ENCODE results near the gene FOXRED2.

FOXRED2 gene

DNA sequence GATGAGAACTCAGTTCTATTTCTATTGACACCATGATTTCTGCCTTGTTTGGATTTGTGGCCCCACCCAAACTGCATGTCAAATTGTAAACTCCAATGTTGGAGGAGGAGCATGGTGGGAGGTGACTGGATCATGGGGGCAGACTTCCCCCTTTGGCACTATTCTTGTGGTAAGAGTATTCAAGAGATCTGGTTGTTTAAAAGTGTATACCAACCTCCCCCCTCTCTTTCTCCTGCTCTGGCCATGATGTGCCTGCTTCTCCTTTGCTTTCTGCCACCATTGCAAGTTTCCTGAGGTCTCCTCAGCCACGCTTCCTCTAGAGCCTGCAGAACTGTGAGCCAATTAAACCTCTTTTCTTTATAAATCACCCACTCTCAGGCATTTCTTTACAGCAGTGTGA, 7.9 kb upstream of the FOXRED2 start:
- no peak for DNase-seq (ENCODE audit: low read depth)

DNA sequence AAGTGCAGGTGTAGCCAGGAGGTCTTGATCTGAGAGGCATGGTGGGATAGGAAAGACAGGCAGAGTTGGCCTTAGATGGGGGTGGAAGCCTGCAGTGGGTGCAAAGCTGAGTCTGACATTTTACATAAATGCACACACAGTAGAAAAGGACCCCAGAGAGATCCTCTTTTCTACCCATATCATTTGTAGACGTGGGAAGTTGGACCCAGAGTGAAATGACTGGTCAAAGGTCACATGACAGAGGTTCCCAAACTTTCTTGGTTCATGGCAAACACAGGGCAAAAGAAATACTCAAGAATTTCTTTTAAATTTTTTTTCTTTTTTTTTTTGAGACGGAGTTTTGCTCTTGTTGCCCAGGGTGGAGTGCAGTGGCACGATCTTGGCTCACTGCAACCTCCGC, 6.2 kb upstream of the FOXRED2 start:
- no peak for DNase-seq (ENCODE audit: low read depth)

DNA sequence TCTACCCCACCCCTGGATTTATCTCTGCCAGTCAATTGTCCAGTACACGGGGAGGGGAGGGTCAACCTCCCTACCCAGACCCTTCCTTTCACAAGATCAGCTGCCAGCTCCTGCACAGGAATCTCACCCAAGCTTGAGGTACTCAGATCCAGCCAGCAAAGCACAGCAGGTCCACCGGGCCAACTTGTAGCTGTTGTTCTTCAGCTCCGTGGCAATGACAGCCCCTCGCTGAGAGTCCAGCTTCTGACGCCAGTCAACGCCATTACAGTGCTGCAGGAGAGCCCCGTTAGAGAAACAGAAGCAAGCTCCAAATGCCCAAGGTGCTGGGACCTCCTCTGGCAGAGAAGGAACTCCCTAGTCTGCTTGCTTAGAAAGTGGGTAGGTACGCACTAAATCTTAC, 5.5 kb upstream of the FOXRED2 start:
- DNase-seq (ENCODE audit: low read depth), result no peak

DNA sequence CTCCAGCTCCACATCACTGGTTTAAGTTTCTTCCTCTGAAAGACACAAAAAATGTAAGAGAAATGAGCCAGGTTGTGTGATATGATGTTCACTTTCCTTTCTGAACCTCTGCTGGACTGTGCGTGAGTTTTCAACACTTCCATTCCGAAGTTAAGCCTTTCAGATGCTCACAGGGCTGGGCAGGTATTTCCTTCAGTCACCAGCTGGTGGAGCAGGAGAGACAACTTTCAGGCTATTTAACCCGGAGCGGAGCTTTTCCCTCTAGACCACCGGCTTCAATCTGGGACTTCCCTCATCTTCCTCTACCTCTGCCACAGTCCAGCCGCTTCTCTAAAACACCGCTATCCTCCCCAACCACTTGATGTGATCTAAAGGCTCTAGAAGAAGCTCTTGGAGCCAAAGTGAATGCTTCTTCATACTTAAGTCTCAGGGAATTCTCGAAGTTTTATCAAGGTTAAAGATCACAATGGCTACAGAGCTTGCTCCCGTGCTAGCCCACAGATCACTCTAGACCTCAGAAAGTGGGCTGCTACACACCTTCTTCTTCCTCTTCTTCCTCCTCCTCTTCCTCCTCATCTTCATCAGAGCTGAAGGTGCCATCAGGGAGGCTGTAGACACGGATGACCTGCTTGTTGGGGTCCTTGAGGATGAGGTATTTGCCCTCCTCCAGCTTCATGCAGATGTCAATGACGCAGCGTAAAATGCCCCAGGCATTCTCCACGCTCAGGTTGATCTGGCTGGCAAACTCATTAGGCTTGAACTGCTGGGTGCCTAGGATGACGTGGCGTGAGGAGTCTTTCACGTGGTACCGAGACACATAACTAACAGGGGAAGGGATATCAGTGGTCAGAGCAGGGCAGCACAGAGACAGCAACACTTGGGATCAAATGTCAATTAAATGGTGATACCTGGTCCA, 4.4 kb upstream of the FOXRED2 start:
- DNase-seq (ENCODE audit: low read depth), result peak; percentile 13

DNA sequence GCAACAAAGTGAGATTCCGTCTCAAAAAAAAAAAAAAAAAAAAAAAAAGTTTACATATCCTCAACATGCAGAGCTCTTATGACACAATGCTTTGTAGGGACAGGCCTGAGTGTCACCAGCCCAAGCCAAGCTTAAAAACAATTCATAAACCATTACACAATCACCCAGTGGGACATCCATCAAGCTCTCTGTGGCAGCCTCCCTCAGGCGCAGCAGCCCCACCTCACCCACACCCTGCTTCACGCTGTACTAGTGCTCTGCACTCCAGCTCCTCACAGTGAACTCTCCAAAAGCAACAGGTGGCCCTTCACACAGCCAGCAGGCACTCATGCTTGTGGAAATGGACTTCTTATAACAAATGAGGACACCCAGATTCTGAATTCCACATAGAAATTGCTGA, 3.5 kb upstream of the FOXRED2 start:
- DNase-seq (ENCODE audit: low read depth), result no peak

DNA sequence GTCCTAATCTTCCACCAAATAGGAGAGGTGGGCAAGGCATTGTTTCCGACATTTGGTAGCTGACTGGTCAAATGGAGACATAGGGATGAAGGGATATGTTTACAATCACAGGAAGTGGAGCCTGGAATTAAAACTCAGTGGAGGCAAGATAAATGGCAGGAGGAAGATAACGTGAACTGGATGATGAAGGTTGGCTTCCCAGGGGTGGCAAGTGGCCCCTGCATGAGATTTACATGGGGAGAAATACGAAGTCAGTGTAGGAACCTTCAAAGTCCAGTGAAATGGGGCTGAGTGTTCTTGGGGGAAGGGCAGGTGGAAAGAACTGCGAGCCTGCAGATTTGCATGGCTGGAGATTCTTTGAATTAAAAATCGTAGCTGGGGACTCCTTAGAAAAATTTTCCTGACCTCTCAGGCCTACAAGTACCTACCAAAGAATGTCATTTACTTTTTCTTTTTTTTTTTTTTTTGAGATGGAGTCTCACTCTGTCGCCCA, 724 bp upstream of the FOXRED2 start:
- DNase-seq (ENCODE audit: low read depth), result no peak

DNA sequence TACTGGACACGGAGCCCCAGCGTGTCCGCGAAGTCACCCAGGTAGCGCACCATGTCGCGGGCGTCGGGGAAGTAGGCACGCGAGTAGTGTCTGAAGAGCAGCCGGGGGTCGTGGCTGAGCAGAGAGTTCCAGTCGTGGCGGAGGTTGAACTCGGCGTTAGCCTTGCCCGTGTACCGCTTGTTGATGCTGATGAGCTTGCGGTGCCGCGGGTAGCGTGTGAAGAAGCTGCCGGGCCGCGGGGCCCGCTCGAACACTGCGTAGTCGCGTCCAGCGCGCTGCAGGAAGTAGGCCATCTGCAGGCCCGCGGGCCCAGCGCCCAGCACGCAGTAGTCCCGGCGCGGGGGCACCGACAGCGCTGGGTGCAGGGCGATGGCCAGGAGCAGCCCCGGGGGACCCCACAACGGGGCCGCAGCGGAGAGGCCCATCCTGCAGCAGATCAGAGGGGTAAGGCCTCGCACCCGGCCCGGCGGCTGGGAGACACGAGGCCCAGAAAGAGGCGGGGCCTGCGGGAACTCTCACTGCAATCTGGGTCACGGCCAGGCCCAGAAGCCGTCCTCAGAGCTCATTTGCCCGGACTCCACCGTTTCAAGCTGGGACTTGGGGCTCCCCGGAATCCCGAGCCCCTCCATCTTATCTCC, 723 bp downstream of the FOXRED2 start:
- DNase-seq (ENCODE audit: low read depth), result no peak

DNA sequence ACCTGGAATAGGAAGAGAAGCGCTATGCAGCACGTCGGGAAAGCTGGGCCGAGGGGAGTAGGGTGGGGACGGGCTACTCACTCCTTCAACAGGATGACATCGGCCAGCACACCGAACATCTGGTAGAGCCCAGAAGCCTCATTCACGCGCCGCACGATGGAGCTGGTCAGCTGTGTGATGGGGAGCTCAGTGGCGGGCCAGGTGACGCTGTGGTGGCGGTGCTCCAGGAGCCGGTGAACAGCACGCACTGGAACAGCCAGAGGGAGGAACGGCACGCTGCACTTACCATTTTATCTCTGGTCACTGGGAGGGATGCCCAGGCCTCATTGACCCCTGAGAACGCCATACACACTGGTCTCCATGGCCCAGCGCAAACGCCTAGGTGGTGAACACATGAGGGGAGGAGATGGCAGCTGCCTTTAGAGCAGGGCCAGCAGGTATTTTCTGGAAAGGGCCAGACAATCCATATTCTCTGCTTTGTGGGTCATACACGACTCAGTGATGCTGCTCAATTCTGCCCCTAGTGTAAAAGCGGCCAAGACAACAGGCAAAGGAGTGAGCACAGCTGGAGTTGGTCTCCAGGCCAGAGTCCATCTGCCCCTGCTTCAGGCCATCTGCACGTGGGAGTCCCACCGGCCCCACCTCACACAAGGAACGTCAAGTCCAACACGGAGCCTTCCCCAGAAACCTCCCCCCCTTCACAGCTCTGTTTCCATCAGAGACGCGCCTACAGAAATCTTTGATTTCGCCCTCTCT, 8.8 kb downstream of the FOXRED2 start:
- no peak for DNase-seq (ENCODE audit: low read depth)

DNA sequence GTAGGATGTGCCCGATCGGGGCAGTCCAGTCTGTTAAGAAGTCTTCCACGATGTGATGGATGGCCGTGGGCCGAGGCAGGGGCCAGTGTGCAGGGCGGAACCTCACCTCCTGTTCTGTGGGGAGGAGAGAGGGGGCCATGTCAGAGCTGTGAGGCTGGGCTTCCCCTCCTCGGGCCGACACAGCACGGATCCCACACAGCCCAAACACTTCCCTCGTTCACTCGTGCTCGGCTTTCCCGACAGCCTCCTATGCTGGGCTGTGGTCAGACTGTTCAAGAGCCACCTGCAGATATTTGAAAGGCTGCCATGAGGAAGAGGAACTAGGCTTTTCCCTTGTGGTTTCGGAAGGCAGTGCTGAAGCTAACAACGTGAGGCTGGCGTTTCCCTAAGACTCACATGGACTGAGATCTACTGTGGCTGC, 13.1 kb downstream of the FOXRED2 start:
- no peak for DNase-seq (ENCODE audit: low read depth)

DNA sequence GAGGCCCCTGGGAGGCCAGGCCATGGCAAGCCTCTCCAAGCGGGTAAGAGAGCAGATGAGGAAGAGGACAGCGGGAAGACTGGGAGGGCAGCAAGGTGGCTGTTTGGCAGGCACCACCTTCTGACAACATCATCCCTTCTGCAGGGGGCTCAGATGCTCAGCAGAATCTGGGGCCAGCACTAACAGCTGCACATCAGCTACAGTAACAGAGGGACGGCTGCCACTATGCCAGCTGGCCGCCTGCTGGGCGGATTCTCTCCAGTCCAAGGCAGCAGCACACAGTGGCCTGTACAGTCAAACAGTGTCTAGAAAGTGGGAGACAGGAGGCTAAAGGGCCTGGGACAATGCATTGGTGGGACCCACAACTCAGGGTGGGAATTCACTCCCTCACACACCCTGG, 14.7 kb downstream of the FOXRED2 start:
- DNase-seq (ENCODE audit: low read depth), result no peak

DNA sequence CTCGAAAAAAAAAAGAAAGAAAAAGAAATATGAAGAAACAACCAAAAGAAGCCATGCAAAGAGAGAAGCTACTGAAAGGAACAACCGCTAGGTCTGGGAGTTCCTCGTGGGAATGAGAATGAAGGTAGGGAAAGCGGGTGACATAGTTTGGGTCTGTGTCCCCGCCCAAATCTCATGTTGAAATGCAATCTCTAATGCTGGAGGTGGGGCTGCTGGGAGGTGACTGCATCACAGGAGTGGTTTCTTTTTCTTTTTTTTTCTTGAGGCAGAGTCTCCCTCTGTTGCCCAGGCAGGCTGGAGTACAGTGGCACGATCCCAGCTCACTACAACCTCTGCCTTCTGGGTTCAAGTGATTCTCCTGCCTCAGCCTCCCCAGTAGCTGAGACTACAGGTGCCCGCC, 15.7 kb downstream of the FOXRED2 start:
- DNase-seq (ENCODE audit: low read depth), result no peak

DNA sequence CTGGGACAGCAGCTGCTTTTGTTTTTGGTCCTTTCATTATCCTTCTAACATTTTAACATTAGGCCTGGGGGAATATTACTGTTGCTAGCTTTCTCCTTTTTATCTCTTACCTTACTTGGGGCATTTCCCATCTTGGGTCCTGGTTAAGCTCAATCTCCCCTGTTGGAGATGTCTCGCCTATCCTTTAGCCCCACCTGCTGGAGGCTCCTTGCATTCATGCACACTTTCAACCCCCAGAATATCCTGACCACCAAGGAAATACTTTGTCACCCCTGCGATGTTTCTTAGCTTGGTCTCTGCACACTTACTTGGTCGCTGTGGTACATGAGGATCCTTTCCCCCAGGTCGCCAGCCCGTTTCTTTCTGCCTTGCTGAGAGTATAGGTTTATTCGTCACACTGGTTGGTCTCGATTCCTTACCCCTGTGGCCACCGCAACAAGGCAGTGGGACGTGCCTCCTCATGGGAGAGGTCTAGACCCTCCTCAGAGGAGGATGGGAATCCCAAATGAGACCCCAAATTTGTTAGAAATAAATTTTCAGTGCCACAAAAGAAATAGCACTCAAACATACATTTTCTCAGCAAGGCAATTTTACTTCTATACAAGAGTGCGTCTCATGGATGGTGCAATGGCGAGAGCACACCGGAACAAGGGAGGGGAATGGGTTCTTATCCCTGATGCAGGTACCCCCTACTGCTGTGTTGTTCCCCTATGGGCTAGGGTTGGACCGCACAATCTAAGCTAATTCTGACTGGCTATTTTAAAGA, 20.0 kb downstream of the FOXRED2 start:
- peak; percentile 56 for DNase-seq (ENCODE audit: low read depth)

DNA sequence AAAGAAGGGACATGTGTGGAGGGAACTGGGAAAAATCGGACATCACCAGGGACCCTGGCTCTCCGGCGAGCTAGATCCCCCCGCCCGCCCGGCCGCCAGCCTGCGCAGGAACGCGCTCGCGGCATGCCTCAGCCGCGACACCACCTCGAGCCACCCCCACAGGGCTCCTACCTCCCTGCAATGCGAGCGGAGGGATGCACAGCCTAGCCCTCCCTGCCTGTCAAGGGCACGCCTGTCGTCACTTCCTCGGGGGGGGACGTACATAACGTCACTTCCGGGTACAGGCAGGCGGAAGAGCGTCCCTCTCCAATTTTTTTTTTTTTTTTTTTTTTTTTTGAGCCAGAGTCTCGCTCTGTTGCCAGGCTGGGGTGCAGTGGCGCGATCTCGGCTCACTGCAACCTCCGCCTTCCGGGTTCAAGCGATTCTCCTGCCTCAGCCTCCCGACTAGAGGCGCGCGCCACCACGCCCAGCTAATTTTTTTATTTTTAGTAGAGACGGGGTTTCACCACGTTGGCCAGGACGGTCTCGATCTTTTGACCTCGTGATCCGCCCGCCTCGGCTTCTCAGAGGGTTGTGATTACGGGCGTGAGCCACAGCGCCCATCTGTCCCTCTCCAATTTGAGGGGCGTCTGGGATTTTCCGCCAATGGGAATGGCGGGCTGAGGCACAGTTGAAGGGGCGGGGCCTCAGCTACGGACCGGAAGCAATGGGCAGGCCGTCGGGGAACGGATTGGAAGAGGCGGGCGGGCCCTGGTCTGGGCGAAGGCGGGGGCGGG, 25.3 kb downstream of the FOXRED2 start, which contains the start of gene TXN2:
TXN2 (minus strand) TSS at position 248 of the 776 bp plus-strand sequence. CDS start 803 bp downstream, outside the sequence.
- DNase-seq (ENCODE audit: low read depth), result peak; percentile 92

DNA sequence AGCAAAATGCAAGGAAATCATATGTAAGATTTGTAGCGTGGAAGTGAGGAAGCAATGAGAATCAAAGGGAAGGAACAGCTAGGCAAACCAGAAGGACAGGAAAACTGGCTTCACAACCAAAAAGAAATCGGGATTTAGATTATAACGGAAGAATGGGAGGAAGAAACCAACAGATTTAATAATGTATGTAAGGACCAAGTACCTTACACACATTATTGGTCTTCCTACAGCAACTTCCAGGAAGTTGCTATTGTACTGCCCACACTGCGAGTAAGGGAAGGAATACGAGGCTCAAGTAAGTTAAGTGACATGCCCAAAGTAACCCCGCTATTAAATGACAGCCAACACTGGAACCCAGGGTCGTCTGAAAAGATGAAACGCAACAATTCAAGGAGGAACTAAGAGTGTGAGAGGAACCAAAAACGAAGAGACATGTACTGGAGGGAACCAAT, 25.9 kb downstream of the FOXRED2 start:
- DNase-seq (ENCODE audit: low read depth), result no peak

DNA sequence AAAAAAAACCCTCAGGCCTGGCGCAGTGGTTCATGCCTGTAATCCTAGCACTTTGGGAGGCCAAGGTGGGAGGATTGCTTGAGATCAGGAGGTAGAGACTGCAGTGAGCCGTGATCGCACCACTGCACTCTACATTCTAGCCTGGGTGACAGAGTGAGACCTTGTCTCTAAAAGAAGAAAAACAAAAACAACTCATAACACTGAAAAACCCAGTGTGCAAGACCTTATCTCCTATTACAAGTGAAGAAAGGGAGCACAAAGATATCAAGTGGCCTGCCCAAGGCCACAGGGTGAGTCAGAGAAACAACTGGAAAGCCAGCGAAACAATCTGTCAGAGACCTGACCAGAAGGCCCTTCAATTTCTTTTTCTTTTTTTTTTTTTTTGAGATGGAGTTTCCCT, 27.9 kb downstream of the FOXRED2 start:
- no peak for DNase-seq (ENCODE audit: low read depth)

DNA sequence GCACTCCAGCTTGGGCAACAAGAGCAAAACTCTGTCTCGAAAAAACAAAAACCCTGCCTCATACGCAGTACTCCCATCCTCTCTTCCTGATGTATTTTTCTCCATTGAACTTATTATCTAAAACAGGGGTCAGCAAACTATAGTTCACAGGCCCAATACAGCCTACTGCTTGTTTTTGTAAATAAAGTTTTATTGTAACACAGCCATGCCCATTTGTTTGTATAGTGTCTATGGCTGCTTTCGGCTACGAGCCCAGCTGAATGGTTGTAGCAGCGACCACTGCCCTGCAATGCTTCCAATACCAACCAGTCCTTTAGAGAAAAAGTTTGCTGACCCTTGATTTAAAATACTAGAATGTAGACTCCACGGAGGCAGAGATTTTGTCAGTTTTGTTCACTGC, 31.5 kb downstream of the FOXRED2 start:
- DNase-seq (ENCODE audit: low read depth), result no peak

DNA sequence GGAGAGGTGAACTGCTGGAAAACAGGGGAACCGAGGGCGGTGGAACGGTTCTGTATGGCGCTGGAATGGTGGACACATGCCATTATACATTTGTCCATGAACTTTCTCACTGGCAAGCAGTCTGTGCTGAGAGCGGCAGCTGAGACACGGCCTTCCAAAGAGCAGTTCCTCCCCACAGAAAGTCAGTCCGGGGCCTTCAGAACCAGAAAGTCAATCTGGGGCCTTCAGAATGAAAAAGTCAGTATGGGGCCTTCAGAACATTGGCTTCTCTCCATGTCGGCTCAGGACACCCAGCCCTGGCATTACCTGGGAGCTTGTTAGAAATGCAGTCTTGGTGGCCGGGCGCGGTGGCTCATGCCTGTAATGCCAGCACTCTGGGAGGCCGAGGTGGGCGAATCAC, 34.2 kb downstream of the FOXRED2 start:
- no peak for DNase-seq (ENCODE audit: low read depth)

DNA sequence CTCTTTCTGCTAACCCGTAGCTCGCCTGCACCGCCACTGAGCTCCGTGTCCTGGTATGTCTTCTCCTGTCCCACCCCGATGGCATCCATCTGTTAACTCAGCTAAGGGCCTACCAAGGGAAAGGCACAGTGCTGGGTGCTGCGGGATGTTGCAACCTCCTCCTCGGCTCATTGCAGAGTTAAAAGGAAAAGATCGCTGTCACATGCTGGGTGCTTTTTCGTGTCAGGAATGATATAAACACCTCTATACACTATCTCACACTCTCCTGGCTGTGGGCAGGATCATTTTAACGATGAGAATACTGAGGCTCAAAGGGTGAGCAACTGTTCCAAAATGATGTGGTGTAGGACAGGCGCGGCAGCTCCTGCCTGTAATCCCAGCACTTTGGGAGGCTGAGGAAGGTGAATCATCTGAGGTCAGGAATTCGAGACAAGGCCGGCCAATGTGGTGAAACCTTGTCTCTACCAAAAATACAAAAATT, 35.5 kb downstream of the FOXRED2 start:
- no peak for DNase-seq (ENCODE audit: low read depth)

DNA sequence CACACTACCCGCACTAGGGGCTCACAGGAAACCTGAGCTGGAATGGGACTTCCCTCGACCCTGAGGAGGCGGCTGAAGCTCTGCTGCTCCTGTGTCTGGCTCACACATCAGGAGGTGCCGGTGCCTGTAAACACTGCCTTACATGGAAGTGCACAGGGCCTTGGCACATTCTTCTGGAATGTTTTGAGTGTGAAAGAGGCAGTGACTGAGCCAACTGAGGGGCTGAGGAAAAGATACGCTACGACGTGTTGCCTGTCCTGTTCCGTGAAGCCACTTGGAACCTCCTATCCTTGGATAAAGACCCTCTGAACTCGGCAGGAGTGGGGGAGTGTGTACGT, 35.9 kb downstream of the FOXRED2 start:
- no peak for DNase-seq (ENCODE audit: low read depth)

DNA sequence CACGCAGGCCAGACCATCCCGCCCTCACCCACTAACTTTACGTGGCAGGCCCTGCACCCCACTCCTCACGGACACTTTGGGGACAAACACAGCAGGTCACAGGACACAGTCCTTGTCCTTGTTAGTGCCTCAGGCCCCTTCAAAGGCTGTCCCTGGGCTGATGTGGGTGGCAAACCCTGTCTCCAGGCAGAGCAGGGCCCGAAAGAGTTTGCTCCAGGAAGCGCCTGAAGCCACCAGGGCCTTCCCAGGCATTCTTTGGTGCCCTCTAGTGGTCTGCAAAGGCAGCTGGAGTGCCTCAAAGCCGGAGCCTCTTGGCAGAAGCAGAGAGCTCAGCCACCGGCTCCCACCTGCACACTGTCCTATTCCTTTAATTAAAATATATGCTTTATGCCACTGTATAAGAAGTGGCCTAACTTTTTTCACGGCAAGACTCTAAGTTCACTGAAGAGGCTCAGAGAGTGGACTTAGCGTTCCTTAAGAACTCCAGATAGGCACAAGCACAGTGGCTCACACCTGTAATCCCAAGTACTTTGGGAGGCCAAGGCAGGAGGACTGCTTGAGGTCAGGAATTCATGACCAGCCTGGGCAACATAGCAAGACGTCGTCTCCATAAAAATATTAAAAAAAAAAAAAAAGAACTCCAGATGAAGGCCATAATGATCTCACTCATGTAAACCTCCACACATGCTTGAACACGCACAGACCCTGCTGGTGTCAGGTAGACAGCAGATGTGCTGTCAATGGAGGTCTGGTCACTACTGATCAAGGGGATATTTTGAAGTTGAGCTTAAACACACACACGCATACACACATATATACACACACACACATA, 36.5 kb downstream of the FOXRED2 start:
- peak; percentile 72 for DNase-seq (ENCODE audit: low read depth)
